ENCODE measurements around the gene GNG12. TPM values are rescaled to one million over a fixed set of nuclear protein-coding genes. Genes with fewer than 3 reads are reported as not detected.

Gene GNG12
- total RNA-seq, 2 experiments from 2014 or later = 0.12 TPM

- Mint-ChIP-seq H3K36me3 (peaks cover 14% of the 10 kb centered on the region), H3K27ac (peak overlapping the region; percentile 96), H3K27me3 (no peaks in the 10 kb centered on the region), H3K9me3 (no peaks in the 10 kb centered on the region), H3K4me1 (ENCODE audit: low read depth) (peaks cover 37% of the 10 kb centered on the region), H3K4me3 (no peak overlapping the region)
- ChIA-PET POLR2A (no interaction called here), CTCF (interaction anchor here (0.7 to 7.3 kb wide), 6 partner anchors 9 to 121 kb away, joined by 3 to 41 read pairs (median 4); no protein-coding TSS in a partner anchor)
- no peak for DNase-seq
- intact Hi-C loops (cut with micrococcal nuclease) = loop anchor here (2.0 to 10.0 kb wide), 4 partner anchors 30 to 1398 kb away; no protein-coding TSS in a partner anchor
Measured at GRCh38 chr1:67682659-67683197, 150.5 kb downstream of the GNG12 start.

DNA sequence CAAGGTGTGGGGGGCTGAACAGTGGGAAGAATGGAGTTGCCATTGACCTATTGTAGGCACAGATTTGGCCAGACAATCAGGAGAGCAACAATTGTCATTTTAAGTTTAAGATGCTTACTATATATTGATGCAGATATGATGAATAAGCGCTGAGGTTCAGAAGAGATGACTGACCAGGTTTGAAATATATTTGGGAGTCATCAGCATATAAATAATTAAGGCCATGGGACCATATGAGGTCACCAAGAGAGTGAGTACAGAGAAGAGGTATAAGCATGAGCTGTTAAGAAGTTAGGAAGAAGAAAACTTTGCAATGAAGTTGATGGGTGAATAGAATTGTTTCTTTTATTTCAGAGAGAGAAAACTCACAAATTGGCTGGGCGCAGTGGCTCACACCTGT is 152.8 kb downstream of the GNG12 start:
- Mint-ChIP-seq H3K27me3 (no peaks in the 10 kb centered on the region), H3K36me3 (peaks cover 2% of the 10 kb centered on the region), H3K9me3 (no peaks in the 10 kb centered on the region), H3K4me1 (ENCODE audit: low read depth) (peaks cover 30% of the 10 kb centered on the region), H3K4me3 (no peak overlapping the region), H3K27ac (no peak overlapping the region)
- CTCF ChIA-PET = interaction anchor here (7.3 kb wide), 1 partner anchor 80 kb away, joined by 41 read pairs; no protein-coding TSS in a partner anchor
- no peak for DNase-seq
- intact Hi-C loops (cut with micrococcal nuclease) = loop anchor here (10.0 kb wide), 3 partner anchors 146 to 1396 kb away; no protein-coding TSS in a partner anchor
- POLR2A ChIA-PET = no interaction called here

- H3K9me3 Mint-ChIP-seq = no peaks in the 10 kb centered on the region
- ChIA-PET POLR2A (no interaction called here), CTCF (no interaction called here)
- H3K27ac Mint-ChIP-seq = no peak overlapping the region
- peaks cover 34% of the 10 kb centered on the region for H3K4me1 Mint-ChIP-seq (ENCODE audit: low read depth)
- no peaks in the 10 kb centered on the region for H3K27me3 Mint-ChIP-seq
- H3K36me3 Mint-ChIP-seq = no peaks in the 10 kb centered on the region
- H3K4me3 Mint-ChIP-seq = no peak overlapping the region
- no peak for DNase-seq
- intact Hi-C loops (cut with micrococcal nuclease) = loop anchor here (10.0 kb wide), 3 partner anchors 145 to 1395 kb away; no protein-coding TSS in a partner anchor
Measured at GRCh38 chr1:67679691-67680090, 153.6 kb downstream of the GNG12 start.

DNA sequence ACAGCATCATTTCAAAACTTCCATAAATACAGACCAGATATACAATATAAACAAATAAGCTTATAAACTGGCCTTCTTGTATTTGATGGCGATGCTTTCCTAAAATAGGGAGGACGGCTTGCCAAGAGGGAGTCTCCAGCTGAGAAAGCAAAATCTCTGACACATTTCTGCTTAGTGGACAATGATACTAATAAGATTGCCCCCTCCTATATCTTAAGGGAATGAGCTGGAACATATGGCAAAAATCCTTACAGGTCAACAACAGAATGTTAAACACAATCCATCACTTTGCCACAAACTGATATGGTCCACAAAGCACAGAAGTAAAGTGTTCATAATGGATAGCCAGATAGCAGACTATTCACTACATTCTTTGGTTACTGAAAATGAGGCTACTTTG is 155.3 kb downstream of the GNG12 start:
- CTCF ChIA-PET = interaction anchor here (1.0 kb wide), 1 partner anchor 117 kb away, joined by 3 read pairs; no protein-coding TSS in a partner anchor
- H3K27ac Mint-ChIP-seq = no peak overlapping the region
- H3K27me3 Mint-ChIP-seq = no peaks in the 10 kb centered on the region
- H3K4me1 Mint-ChIP-seq (ENCODE audit: low read depth) = peaks cover 27% of the 10 kb centered on the region
- no peaks in the 10 kb centered on the region for H3K9me3 Mint-ChIP-seq
- DNase-seq = no peak
- POLR2A ChIA-PET = no interaction called here
- H3K36me3 Mint-ChIP-seq = no peaks in the 10 kb centered on the region
- no peak overlapping the region for H3K4me3 Mint-ChIP-seq
- intact Hi-C loops (cut with micrococcal nuclease) = no loop called here

- POLR2A ChIA-PET = no interaction called here
- intact Hi-C loops (cut with micrococcal nuclease) = no loop called here
- Mint-ChIP-seq H3K27me3 (no peaks in the 10 kb centered on the region), H3K4me3 (no peak overlapping the region), H3K27ac (no peak overlapping the region), H3K36me3 (no peaks in the 10 kb centered on the region), H3K4me1 (ENCODE audit: low read depth) (peaks cover 21% of the 10 kb centered on the region), H3K9me3 (no peaks in the 10 kb centered on the region)
- CTCF ChIA-PET = interaction anchor here (0.6 to 1.0 kb wide), 2 partner anchors 116 to 128 kb away, joined by 3 read pairs; no protein-coding TSS in a partner anchor
- DNase-seq = no peak
Measured at GRCh38 chr1:67677408-67677807, 155.9 kb downstream of the GNG12 start.

DNA sequence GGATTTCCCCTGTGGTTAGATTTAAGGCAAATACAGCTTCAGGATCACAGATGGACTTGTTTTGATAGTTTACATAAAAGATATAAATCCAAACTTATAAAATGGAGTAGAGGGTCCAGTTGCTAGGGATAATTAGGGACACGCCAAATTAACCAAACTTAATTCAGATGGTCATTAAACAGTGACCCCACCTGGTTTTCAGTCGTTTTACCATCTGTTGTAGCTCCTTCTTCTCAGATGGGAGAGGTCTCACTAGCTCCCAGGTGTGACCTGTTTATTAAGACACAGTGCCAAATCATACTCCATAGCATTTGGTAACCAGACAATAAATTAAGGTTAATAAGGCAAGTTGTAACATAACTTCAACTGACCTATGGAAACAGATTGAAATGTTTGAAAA is 156.3 kb downstream of the GNG12 start:
- Mint-ChIP-seq H3K4me1 (ENCODE audit: low read depth) (peaks cover 19% of the 10 kb centered on the region), H3K36me3 (no peaks in the 10 kb centered on the region), H3K9me3 (no peaks in the 10 kb centered on the region), H3K4me3 (no peak overlapping the region), H3K27me3 (peaks cover 2% of the 10 kb centered on the region), H3K27ac (no peak overlapping the region)
- ChIA-PET POLR2A (no interaction called here), CTCF (interaction anchor here (0.6 to 1.6 kb wide), 2 partner anchors 115 to 128 kb away, joined by 3 to 4 read pairs; no protein-coding TSS in a partner anchor)
- DNase-seq = no peak
- intact Hi-C loops (cut with micrococcal nuclease) = no loop called here

GRCh38 chr1:67676287-67676686 is 157.0 kb downstream of the GNG12 start:
- Mint-ChIP-seq H3K27ac (no peak overlapping the region), H3K9me3 (no peaks in the 10 kb centered on the region), H3K27me3 (peaks cover 2% of the 10 kb centered on the region), H3K4me3 (no peak overlapping the region), H3K4me1 (ENCODE audit: low read depth) (peaks cover 19% of the 10 kb centered on the region), H3K36me3 (no peaks in the 10 kb centered on the region)
- intact Hi-C loops (cut with micrococcal nuclease) = no loop called here
- ChIA-PET CTCF (interaction anchor here (1.6 kb wide), 1 partner anchor 115 kb away, joined by 4 read pairs; no protein-coding TSS in a partner anchor), POLR2A (no interaction called here)
- no peak for DNase-seq

GRCh38 chr1:67675800-67676199 is 157.5 kb downstream of the GNG12 start:
- Mint-ChIP-seq H3K27me3 (peaks cover 2% of the 10 kb centered on the region), H3K9me3 (no peaks in the 10 kb centered on the region), H3K4me1 (ENCODE audit: low read depth) (peaks cover 19% of the 10 kb centered on the region), H3K4me3 (no peak overlapping the region), H3K27ac (no peak overlapping the region), H3K36me3 (no peaks in the 10 kb centered on the region)
- CTCF ChIA-PET = interaction anchor here (1.6 kb wide), 1 partner anchor 114 kb away, joined by 4 read pairs; no protein-coding TSS in a partner anchor
- DNase-seq = no peak
- intact Hi-C loops (cut with micrococcal nuclease) = no loop called here
- POLR2A ChIA-PET = no interaction called here

DNA sequence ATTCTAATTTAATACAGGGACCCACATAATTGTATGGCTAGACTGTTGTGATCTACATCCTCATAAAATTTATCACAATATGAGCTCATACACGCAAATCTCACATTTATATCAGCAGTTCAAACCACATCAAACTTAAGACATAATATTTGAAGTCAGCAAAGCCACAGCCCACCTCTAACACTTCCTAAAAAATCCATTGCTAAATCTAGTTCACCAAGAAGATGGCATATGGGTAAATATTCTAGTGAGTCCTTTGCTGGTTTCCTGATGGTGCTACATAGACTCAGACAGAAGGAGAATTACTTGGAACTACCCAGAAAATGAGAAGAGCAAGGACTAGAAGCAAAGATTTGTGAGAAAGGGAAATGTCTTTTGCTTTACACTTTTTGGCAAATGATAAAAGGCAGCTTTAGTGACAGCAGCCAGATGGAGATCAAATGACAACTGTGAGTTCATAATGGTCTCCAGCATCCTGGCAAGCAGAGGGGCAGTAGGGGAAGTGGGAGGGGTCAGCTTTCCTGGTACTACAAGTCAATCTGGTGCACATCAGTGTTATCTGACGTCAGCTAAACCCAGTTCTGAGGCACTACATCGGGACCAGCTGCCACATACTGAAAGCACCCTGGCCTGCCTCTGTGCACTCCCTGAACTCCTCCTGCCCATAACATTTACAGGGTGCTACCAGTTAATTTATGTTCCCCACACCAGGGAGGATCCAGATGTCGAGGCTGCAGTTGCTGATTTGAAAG is 158.8 kb downstream of the GNG12 start:
- no peaks in the 10 kb centered on the region for H3K36me3 Mint-ChIP-seq
- DNase-seq = peak; percentile 71
- H3K27me3 Mint-ChIP-seq = peaks cover 5% of the 10 kb centered on the region
- intact Hi-C loops (cut with micrococcal nuclease) = no loop called here
- peak overlapping the region; percentile 58 for H3K27ac Mint-ChIP-seq
- no peaks in the 10 kb centered on the region for H3K9me3 Mint-ChIP-seq
- H3K4me3 Mint-ChIP-seq = peak overlapping the region; percentile 40
- POLR2A ChIA-PET = interaction anchor here (3.4 kb wide), 1 partner anchor 11 kb away, joined by 18 read pairs; the partner anchor contains the start of gene GADD45A
- peaks cover 19% of the 10 kb centered on the region for H3K4me1 Mint-ChIP-seq (ENCODE audit: low read depth)
- CTCF ChIA-PET = interaction anchor here (1.0 to 1.4 kb wide), 3 partner anchors 8 to 117 kb away, joined by 3 to 7 read pairs (median 4); no protein-coding TSS in a partner anchor

- Mint-ChIP-seq H3K36me3 (no peaks in the 10 kb centered on the region), H3K4me3 (no peak overlapping the region), H3K27me3 (peaks cover 5% of the 10 kb centered on the region), H3K4me1 (ENCODE audit: low read depth) (peaks cover 19% of the 10 kb centered on the region), H3K27ac (peak overlapping the region; percentile 58), H3K9me3 (no peaks in the 10 kb centered on the region)
- POLR2A ChIA-PET = interaction anchor here (3.4 kb wide), 1 partner anchor 12 kb away, joined by 18 read pairs; the partner anchor contains the start of gene GADD45A
- intact Hi-C loops (cut with micrococcal nuclease) = no loop called here
- CTCF ChIA-PET = interaction anchor here (1.0 to 1.4 kb wide), 3 partner anchors 9 to 116 kb away, joined by 3 to 5 read pairs (median 4); no protein-coding TSS in a partner anchor
- no peak for DNase-seq
Measured at GRCh38 chr1:67673468-67674201, 159.6 kb downstream of the GNG12 start.

- no peaks in the 10 kb centered on the region for H3K36me3 Mint-ChIP-seq
- ChIA-PET POLR2A (interaction anchor here (3.4 kb wide), 1 partner anchor 13 kb away, joined by 18 read pairs; the partner anchor contains the start of gene GADD45A), CTCF (interaction anchor here (1.3 kb wide), 1 partner anchor 95 kb away, joined by 5 read pairs; no protein-coding TSS in a partner anchor)
- H3K9me3 Mint-ChIP-seq = no peaks in the 10 kb centered on the region
- intact Hi-C loops (cut with micrococcal nuclease) = no loop called here
- H3K4me3 Mint-ChIP-seq = no peak overlapping the region
- no peak overlapping the region for H3K27ac Mint-ChIP-seq
- DNase-seq = no peak
- peaks cover 19% of the 10 kb centered on the region for H3K4me1 Mint-ChIP-seq (ENCODE audit: low read depth)
- peaks cover 6% of the 10 kb centered on the region for H3K27me3 Mint-ChIP-seq
Measured at GRCh38 chr1:67672260-67672803, 160.9 kb downstream of the GNG12 start.
